Transverse colon (tissue), 4 donors: ENCODE results near the gene HS3ST5. TPM values are rescaled to one million over a fixed set of nuclear protein-coding genes. Genes with fewer than 3 reads are reported as not detected.

Experiments
- DNase-seq: peaks from one replicate; pipeline ENCODE4 v3.0.0-alpha.2; 2019
- H3K27ac ChIP-seq, 4 donors: fragments of 200-600 bp; sonication (generic); 2 replicates each; pipeline ENCODE4 v1.5.1; 2016 to 2018; ENCODE audit warnings: inconsistent platforms in 4 of 4
- H3K27me3 ChIP-seq: fragments of 200-600 bp; sonication (generic); 2 replicates; pipeline ENCODE4 v1.5.1; 2017; ENCODE audit warnings: inconsistent platforms
- H3K36me3 ChIP-seq, 4 donors: fragments of 200-600 bp; sonication (generic); 2 replicates each; pipeline ENCODE4 v1.5.1; 2017 to 2019; ENCODE audit warnings: inconsistent platforms in 4 of 4
- H3K4me1 ChIP-seq, 4 donors: fragments of 200-600 bp; sonication (generic); 2 replicates each; pipeline ENCODE4 v1.5.1; 2017 to 2020; ENCODE audit warnings: inconsistent platforms in 4 of 4
- H3K4me3 ChIP-seq, 4 donors: fragments of 200-600 bp; sonication (generic); 1 replicate in 1 of 4; 2 replicates in 3 of 4; pipeline versions ENCODE4 v1.5.1 to v1.6.1; 2017 to 2019; ENCODE audit warnings: inconsistent platforms in 4 of 4
- H3K9me3 ChIP-seq, 2 donors: fragments of 200-600 bp; sonication (generic); 2 replicates each; pipeline ENCODE4 v1.5.1; 2017 to 2019; ENCODE audit warnings: inconsistent platforms in 2 of 2
- EP300 ChIP-seq: sonication (generic); formaldehyde crosslinking; IDR thresholded peaks from one replicate; pipeline ENCODE4 v1.6.1; 2017; ENCODE audit warnings: antibody characterized with exemption, low read depth
- POLR2A ChIP-seq: fragments of 450-650 bp; IDR thresholded peaks from one replicate; pipeline ENCODE4 v1.6.1; 2016; ENCODE audit warnings: antibody characterized with exemption, mild to moderate bottlenecking, moderate library complexity
- POLR2AphosphoS5 ChIP-seq, 3 donors: sonication (generic); formaldehyde crosslinking; IDR thresholded peaks; one replicate each; pipeline ENCODE4 v1.6.1; 2016; ENCODE audit warnings: antibody characterized with exemption in 3 of 3
- WGBS, 2 donors: methylation state at CpG; one replicate each; pipeline ENCODE4 v1.1.5; 2018; ENCODE audit warnings: low coverage in 1 of 2; 5-methylcytosine and 5-hydroxymethylcytosine counted together
- in situ Hi-C, 4 donors: fragments of 200-750 bp; cut with MboI; loops; one replicate each; pipeline versions ENCODE4 v1.15.0 to v1.15.1; 2017; ENCODE audit warnings: low sequenced_read_pairs in 3 of 4, low pct_ligation_motif_present in 1 of 4, low pct_unique_long_range_greater_than_20kb in 1 of 4
- intact Hi-C: fragments of 100-400 bp; cut with DNase I; formaldehyde crosslinking; loops from one replicate; pipeline ENCODE4 v1.15.1; 2023; ENCODE audit warnings: low total_unique reads
- total RNA-seq, 4 donors: library from RNA; depleted of rRNA; stranded (reverse); fragments of >200 nt; gene quantifications; one replicate each; pipeline ENCODE4 v1.1.0, GENCODE V29; 2016
- TF ChIP-seq, protein P1 (sequence below), 5 experiments: fragments of 200-600 bp in 3 of 5; fragments of 450-650 bp in 2 of 5; sonication (generic) in 3 of 5; IDR thresholded peaks; 1 replicate in 2 of 5; 2 replicates in 3 of 5; pipeline ENCODE4 v1.5.1; 2016 to 2017; ENCODE audit warnings: antibody characterized with exemption in 5 of 5, inconsistent platforms in 3 of 5, mild to moderate bottlenecking in 2 of 5, moderate library complexity in 1 of 5

Gene HS3ST5
- total RNA-seq, 4 donors from 2014 or later = 0.27 to 0.32 TPM; not detected in 2

DNA sequence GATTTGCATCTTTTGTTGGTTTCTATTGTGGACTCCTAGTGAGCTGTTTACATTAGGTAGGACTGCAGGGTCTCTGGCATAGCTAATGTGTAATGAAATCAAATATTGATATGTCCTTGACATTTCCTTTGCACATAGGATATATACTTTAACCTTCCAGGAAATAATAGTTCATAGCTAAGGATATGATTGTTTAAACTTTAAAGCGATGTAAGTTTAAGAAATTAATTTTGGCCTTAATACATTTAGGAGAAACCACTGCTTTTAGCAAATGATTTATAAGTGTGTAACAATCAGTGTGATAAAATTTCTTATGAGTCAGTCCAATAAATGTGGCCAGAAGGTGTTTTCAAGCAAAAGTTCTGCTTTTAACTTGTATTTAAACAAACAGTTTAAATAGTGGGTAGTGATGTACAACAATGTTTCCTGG, 171.8 kb downstream of the HS3ST5 start:
- Histone ChIP-seq H3K36me3 (no peaks in the 10 kb centered on the region), H3K4me3 (no peak overlapping the region), H3K27ac (no peak overlapping the region), H3K9me3 (no peaks in the 10 kb centered on the region), H3K27me3 (no peaks in the 10 kb centered on the region), H3K4me1 (no peaks in the 10 kb centered on the region)
- no peak for TF ChIP-seq EP300
- TF ChIP-seq POLR2AphosphoS5 (IDR thresholded peaks at IDR 0.05) = no peak
- no peak for TF ChIP-seq POLR2A
- TF ChIP-seq, protein P1, sequence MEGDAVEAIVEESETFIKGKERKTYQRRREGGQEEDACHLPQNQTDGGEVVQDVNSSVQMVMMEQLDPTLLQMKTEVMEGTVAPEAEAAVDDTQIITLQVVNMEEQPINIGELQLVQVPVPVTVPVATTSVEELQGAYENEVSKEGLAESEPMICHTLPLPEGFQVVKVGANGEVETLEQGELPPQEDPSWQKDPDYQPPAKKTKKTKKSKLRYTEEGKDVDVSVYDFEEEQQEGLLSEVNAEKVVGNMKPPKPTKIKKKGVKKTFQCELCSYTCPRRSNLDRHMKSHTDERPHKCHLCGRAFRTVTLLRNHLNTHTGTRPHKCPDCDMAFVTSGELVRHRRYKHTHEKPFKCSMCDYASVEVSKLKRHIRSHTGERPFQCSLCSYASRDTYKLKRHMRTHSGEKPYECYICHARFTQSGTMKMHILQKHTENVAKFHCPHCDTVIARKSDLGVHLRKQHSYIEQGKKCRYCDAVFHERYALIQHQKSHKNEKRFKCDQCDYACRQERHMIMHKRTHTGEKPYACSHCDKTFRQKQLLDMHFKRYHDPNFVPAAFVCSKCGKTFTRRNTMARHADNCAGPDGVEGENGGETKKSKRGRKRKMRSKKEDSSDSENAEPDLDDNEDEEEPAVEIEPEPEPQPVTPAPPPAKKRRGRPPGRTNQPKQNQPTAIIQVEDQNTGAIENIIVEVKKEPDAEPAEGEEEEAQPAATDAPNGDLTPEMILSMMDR (IDR thresholded peaks at IDR 0.05) = no peak
- no peak for DNase-seq
- intact Hi-C loops = no loop called here
- WGBS, 2 donors = 84 to 93% methylated on average over 1 of the region's 1 CpG
- in situ Hi-C loops = no loop called here

DNA sequence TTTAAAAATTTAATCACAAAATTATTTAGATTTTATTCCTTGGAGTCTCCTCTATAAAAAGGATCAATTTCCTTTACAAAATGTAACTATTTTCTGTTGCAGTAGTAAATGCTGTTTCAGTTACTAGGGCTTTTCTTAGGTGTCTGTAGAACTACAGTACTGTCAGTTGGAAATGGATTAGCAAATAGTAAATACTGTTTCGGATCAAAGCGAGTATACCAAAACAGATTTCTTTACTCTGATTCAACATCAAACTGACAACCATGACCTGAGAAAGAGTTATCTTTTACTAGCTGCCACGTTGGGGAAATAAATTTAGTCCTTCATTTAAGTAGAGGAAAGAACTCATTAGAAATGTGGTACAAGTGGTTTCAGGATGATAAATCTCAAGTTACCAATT, 172.5 kb downstream of the HS3ST5 start:
- in situ Hi-C loops = no loop called here
- intact Hi-C loops = no loop called here
- Histone ChIP-seq H3K27ac (no peak overlapping the region), H3K9me3 (no peaks in the 10 kb centered on the region), H3K36me3 (no peaks in the 10 kb centered on the region), H3K4me3 (no peak overlapping the region), H3K4me1 (no peaks in the 10 kb centered on the region), H3K27me3 (no peaks in the 10 kb centered on the region)
- no peak for DNase-seq
- no peak for TF ChIP-seq POLR2AphosphoS5 (IDR thresholded peaks at IDR 0.05)
- no peak for TF ChIP-seq EP300
- TF ChIP-seq, protein P1 (IDR thresholded peaks at IDR 0.05) = no peak
- TF ChIP-seq POLR2A = no peak
- WGBS, 2 donors = 69 to 71% methylated on average over 3 of the region's 3 CpGs

DNA sequence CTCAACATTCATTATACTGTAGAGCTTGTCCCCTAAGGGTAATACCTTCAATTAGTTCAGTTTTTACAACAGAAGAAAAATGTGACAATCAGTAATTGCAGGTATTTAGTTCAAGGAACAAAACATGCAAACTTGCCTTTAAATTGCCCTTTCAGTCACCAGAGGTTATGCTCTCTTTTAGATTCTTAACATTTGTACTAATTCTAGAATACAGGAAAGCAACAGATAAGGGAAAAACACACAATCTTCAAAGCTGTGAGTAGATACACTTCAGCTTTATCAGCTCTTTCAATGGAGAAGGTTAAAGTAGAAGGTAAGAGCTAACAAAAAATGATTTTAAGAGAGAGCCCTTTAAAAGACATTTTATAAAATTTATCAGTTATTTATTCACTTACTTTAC, 173.1 kb downstream of the HS3ST5 start:
- no peaks in the 10 kb centered on the region for H3K9me3 ChIP-seq
- no peaks in the 10 kb centered on the region for H3K36me3 ChIP-seq
- no peaks in the 10 kb centered on the region for H3K27me3 ChIP-seq
- no peak overlapping the region for H3K27ac ChIP-seq
- intact Hi-C loops = loop anchor here (5.0 kb wide), 1 partner anchor 858 kb away; no protein-coding TSS in a partner anchor
- TF ChIP-seq, protein P1 (IDR thresholded peaks at IDR 0.05) = no peak
- TF ChIP-seq EP300 = no peak
- TF ChIP-seq POLR2A = no peak
- TF ChIP-seq POLR2AphosphoS5 (IDR thresholded peaks at IDR 0.05) = no peak
- no peaks in the 10 kb centered on the region for H3K4me1 ChIP-seq
- no peak overlapping the region for H3K4me3 ChIP-seq
- in situ Hi-C loops = no loop called here
- DNase-seq = no peak

DNA sequence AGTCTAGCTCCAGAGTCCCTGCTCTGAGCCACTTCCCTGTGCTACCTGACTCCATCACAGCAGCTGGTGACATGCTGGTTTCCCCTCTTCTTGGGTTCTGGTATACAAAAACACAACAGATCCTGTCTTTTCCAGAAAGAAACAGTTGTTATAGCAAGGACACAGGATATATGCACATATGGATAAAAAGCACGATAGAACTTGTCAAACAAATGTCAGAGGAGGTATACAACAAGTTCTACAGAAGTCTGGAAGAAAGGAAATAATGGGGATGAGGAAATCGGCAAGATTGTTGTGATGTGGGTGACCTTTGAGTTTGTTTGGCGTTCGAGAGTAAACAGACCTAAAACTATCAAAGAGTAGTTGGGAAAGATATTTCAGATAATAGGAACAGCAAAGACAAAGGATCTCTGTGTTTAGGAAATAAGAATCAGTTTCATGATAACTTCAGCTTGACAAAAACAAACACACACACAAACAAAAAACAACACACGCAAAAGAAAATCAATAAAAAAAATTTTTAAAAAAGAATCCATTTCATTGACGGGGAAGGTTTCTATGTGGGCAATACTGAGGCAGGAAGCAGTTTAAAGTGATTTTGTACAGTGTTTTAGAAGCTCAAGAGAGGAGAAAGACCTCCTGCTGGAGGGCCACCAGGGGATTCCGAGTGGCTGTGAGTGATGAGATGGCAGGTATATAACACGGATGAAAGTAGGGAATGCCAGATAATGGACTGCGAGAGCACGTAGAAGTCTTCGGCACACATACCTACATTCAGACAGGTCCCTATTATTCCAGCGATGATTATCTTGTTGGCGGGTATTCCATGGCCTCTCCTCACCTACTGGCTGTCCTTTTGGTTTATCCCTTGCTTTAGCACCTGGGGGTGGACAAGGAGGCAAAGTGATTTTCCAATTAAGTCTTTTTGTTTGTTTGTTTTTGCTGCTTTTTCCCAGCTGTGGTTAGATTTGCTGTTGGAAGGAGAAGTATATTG, 174.9 kb downstream of the HS3ST5 start:
- in situ Hi-C loops (no loop called here), intact Hi-C loops (loop anchor here (5.0 kb wide), 1 partner anchor 859 kb away; no protein-coding TSS in a partner anchor)
- H3K27ac ChIP-seq = no peak overlapping the region
- no peaks in the 10 kb centered on the region for H3K27me3 ChIP-seq
- TF ChIP-seq POLR2AphosphoS5 (IDR thresholded peaks at IDR 0.05) (no peak), EP300 (no peak), POLR2A (no peak)
- TF ChIP-seq, protein P1 (IDR thresholded peaks at IDR 0.05) = no peak
- WGBS, 2 donors = 59% methylated on average over 10 to 13 of the region's 13 CpGs
- H3K4me3 ChIP-seq = no peak overlapping the region
- no peaks in the 10 kb centered on the region for H3K9me3 ChIP-seq
- no peaks in the 10 kb centered on the region for H3K36me3 ChIP-seq
- no peaks in the 10 kb centered on the region for H3K4me1 ChIP-seq
- no peak for DNase-seq
